Activated CD8-positive, alpha-beta T cell treated with anti-CD3 and anti-CD28 coated beads for 36 hours (primary cell): ENCODE data around the gene AFF2. TPM values are rescaled to one million over a fixed set of nuclear protein-coding genes. Genes with fewer than 3 reads are reported as not detected.

ENCODE experiments used
- ATAC-seq: fragments of 200-7000 bp; cut with Tn5 transposase; one replicate; pipeline ENCODE4 v1.10.0; 2021; ENCODE audit warnings: mild to moderate bottlenecking, moderate library complexity
- CTCF ChIA-PET: fragments of 350-600 bp; sonication (Branson Sonifier 250); formaldehyde crosslinking; loops from one replicate; lab custom pipeline; 2021; ENCODE audit warnings: antibody characterized with exemption; lab: Charles Lee
- POLR2A ChIA-PET: fragments of 350-600 bp; sonication (Branson Sonifier 250); formaldehyde crosslinking; loops from one replicate; lab custom pipeline; 2021; ENCODE audit warnings: antibody characterized with exemption; lab: Charles Lee
- DNase-seq: peaks from one replicate; pipeline ENCODE4 v3.0.0-alpha.2; 2020
- H3K27ac Mint-ChIP-seq: one replicate; pipeline ENCODE4 v1.8.0; 2021; ENCODE audit warnings: mild to moderate bottlenecking, mixed read lengths
- H3K27me3 Mint-ChIP-seq: one replicate; pipeline ENCODE4 v1.8.0; 2021; ENCODE audit warnings: mixed read lengths
- H3K36me3 Mint-ChIP-seq: one replicate; pipeline ENCODE4 v1.8.0; 2021; ENCODE audit warnings: low read depth, mixed read lengths
- H3K4me1 Mint-ChIP-seq: one replicate; pipeline ENCODE4 v1.8.0; 2021; ENCODE audit warnings: low read depth, mixed read lengths
- H3K4me3 Mint-ChIP-seq: one replicate; pipeline ENCODE4 v1.8.0; 2021; ENCODE audit warnings: mild to moderate bottlenecking, moderate library complexity, mixed read lengths
- H3K9me3 Mint-ChIP-seq: one replicate; pipeline ENCODE4 v1.8.0; 2021; ENCODE audit warnings: mixed read lengths
- intact Hi-C: fragments of 100-400 bp; cut with micrococcal nuclease; formaldehyde crosslinking; loops from one replicate; pipeline ENCODE4 v1.10.0; 2022
- total RNA-seq, 2 experiments: library from RNA; stranded (reverse); gene quantifications; one replicate each; pipeline ENCODE4 v1.2.3, GENCODE V29; 2021
- TF ChIP-seq, protein P1 (sequence below): fragments of 200-600 bp; IDR thresholded peaks from one replicate; pipeline ENCODE4 v1.8.0; 2022; ENCODE audit warnings: antibody characterized with exemption, mild to moderate bottlenecking

Gene AFF2
- total RNA-seq, 2 experiments from 2014 or later = 1.3 to 1.7 TPM

GRCh38 chrX:148878371-148878770 lies 378.0 kb downstream of the AFF2 start:
- H3K36me3 Mint-ChIP-seq = no peaks in the 10 kb centered on the region
- DNase-seq (no peak), ATAC-seq (no peak)
- H3K27ac Mint-ChIP-seq = no peak overlapping the region
- no peak overlapping the region for H3K4me3 Mint-ChIP-seq
- ChIA-PET CTCF (no interaction called here), POLR2A (no interaction called here)
- H3K9me3 Mint-ChIP-seq = no peaks in the 10 kb centered on the region
- H3K27me3 Mint-ChIP-seq = no peaks in the 10 kb centered on the region
- intact Hi-C loops = no loop called here
- TF ChIP-seq, protein P1, sequence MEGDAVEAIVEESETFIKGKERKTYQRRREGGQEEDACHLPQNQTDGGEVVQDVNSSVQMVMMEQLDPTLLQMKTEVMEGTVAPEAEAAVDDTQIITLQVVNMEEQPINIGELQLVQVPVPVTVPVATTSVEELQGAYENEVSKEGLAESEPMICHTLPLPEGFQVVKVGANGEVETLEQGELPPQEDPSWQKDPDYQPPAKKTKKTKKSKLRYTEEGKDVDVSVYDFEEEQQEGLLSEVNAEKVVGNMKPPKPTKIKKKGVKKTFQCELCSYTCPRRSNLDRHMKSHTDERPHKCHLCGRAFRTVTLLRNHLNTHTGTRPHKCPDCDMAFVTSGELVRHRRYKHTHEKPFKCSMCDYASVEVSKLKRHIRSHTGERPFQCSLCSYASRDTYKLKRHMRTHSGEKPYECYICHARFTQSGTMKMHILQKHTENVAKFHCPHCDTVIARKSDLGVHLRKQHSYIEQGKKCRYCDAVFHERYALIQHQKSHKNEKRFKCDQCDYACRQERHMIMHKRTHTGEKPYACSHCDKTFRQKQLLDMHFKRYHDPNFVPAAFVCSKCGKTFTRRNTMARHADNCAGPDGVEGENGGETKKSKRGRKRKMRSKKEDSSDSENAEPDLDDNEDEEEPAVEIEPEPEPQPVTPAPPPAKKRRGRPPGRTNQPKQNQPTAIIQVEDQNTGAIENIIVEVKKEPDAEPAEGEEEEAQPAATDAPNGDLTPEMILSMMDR = no peak
- H3K4me1 Mint-ChIP-seq = no peaks in the 10 kb centered on the region

DNA sequence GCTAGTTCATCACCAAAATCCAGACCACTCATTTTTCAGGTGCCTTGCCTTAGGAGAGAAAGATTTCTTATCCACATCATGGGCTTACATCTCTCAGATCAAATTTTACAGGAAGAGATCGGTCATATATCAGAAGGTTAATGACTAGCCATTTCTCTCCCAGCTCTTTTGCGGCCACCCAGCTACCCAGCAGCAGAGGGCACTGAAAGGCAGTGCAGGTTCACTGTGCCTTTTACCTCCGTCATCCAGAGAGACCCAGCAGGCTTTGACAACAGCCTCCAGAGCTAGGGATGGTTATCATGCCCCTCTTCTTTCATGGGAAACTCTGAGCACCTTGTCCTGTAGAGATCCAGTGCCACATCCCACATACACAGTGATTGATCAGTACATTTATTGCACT lies 384.8 kb downstream of the AFF2 start:
- intact Hi-C loops = loop anchor here (2.0 kb wide), 1 partner anchor 20 kb away; no protein-coding TSS in a partner anchor
- no peak overlapping the region for H3K4me3 Mint-ChIP-seq
- H3K9me3 Mint-ChIP-seq = no peaks in the 10 kb centered on the region
- POLR2A ChIA-PET = no interaction called here
- no peaks in the 10 kb centered on the region for H3K4me1 Mint-ChIP-seq
- CTCF ChIA-PET = interaction anchor here (0.6 kb wide), 1 partner anchor 20 kb away, joined by 3 read pairs; no protein-coding TSS in a partner anchor
- no peaks in the 10 kb centered on the region for H3K36me3 Mint-ChIP-seq
- TF ChIP-seq, protein P1 = no peak
- DNase-seq = no peak
- H3K27me3 Mint-ChIP-seq = no peaks in the 10 kb centered on the region
- no peak overlapping the region for H3K27ac Mint-ChIP-seq
- ATAC-seq = no peak

DNA sequence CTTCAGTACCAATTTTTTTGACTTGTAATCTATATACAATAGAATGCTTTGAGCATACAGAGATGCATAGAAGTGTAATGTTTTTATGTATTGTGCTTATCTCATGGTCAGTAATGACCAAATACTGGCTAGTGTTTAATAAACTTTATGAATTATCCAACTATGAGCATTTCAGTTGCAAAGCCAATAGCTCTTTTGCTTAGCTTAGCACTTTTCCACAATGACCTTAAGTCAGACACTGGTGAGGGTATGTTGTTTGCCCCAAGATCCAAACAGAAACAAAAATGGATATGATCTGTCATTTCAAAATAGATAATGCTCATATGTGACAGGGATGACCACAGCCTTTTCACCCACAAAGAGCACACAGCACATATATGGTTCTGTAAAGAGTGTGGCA lies 393.0 kb downstream of the AFF2 start:
- Mint-ChIP-seq H3K27me3 (peaks cover 1% of the 10 kb centered on the region), H3K4me1 (no peaks in the 10 kb centered on the region), H3K36me3 (no peaks in the 10 kb centered on the region), H3K4me3 (no peak overlapping the region), H3K27ac (no peak overlapping the region), H3K9me3 (no peaks in the 10 kb centered on the region)
- TF ChIP-seq, protein P1 = no peak
- ChIA-PET CTCF (no interaction called here), POLR2A (no interaction called here)
- DNase-seq = no peak
- ATAC-seq = no peak
- intact Hi-C loops = no loop called here

DNA sequence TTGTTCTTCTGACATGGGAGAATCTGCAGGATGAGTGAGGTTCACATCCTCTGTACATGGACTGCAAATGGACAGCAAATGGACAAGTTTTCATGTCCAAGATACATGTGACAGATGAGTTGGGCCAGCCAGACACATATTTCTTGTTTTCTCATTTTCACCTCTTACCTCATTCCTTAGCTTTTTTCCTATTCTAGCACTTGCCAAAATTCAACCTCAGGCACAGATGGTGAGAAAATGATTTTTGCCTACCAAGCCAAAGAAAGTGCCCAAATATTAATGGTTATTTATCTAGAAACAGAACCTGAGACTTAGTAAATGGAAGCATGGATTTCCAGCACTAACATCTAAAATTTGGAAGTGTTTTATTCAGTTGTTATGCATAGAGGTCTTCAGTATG lies 402.2 kb downstream of the AFF2 start:
- Mint-ChIP-seq H3K36me3 (no peaks in the 10 kb centered on the region), H3K4me1 (no peaks in the 10 kb centered on the region), H3K27ac (no peak overlapping the region), H3K4me3 (no peak overlapping the region), H3K9me3 (peaks cover 3% of the 10 kb centered on the region), H3K27me3 (no peaks in the 10 kb centered on the region)
- intact Hi-C loops = no loop called here
- ChIA-PET POLR2A (no interaction called here), CTCF (no interaction called here)
- TF ChIP-seq, protein P1 = no peak
- ATAC-seq (no peak), DNase-seq (no peak)

- ATAC-seq = no peak
- Mint-ChIP-seq H3K27me3 (no peaks in the 10 kb centered on the region), H3K36me3 (no peaks in the 10 kb centered on the region), H3K9me3 (peaks cover 3% of the 10 kb centered on the region), H3K4me3 (no peak overlapping the region), H3K27ac (no peak overlapping the region), H3K4me1 (no peaks in the 10 kb centered on the region)
- intact Hi-C loops = no loop called here
- DNase-seq = no peak
- POLR2A ChIA-PET = no interaction called here
- TF ChIP-seq, protein P1 = no peak
- CTCF ChIA-PET = interaction anchor here (0.7 kb wide), 1 partner anchor 1897 kb away, joined by 3 read pairs; no protein-coding TSS in a partner anchor
These were observed 402.8 kb downstream of the AFF2 start for GRCh38 chrX:148903176-148903575.
